Mesodermal cell (in vitro differentiated cells): ENCODE measurements around the gene NPTX1.

Experiments
- H3K27ac ChIP-seq: 2 replicates; pipeline ENCODE4 v1.7.0; 2013; ENCODE audit warnings: mild to moderate bottlenecking, low read depth, low read length, moderate library complexity; ENCODE audit not compliant: severe bottlenecking
- H3K36me3 ChIP-seq: 2 replicates; pipeline ENCODE4 v1.7.1; 2013; ENCODE audit warnings: mild to moderate bottlenecking, low read length, moderate library complexity; ENCODE audit not compliant: control insufficient read depth, insufficient read depth
- H3K4me1 ChIP-seq: one replicate; pipeline ENCODE4 v1.7.1; 2013; ENCODE audit warnings: mild to moderate bottlenecking, low read length; ENCODE audit not compliant: insufficient read depth, control insufficient read depth, poor library complexity, severe bottlenecking
- H3K4me3 ChIP-seq: 2 replicates; pipeline ENCODE4 v1.7.0; 2013; ENCODE audit warnings: low read length, control low read depth, mild to moderate bottlenecking; ENCODE audit not compliant: insufficient read depth, poor library complexity, severe bottlenecking; ENCODE audit errors: extremely low read depth
- H3K9me3 ChIP-seq: 2 replicates; pipeline ENCODE4 v1.7.1; 2013; ENCODE audit warnings: mild to moderate bottlenecking, low read length, moderate library complexity; ENCODE audit not compliant: control insufficient read depth
- WGBS, 2 experiments: methylation state at CpG; one replicate each; pipeline ENCODE4 v1.1.5; 2013; ENCODE audit warnings: missing lambda C conversion rate in 2 of 2; ENCODE audit not compliant: insufficient coverage in 2 of 2; 5-methylcytosine and 5-hydroxymethylcytosine counted together

The NPTX1 gene

DNA sequence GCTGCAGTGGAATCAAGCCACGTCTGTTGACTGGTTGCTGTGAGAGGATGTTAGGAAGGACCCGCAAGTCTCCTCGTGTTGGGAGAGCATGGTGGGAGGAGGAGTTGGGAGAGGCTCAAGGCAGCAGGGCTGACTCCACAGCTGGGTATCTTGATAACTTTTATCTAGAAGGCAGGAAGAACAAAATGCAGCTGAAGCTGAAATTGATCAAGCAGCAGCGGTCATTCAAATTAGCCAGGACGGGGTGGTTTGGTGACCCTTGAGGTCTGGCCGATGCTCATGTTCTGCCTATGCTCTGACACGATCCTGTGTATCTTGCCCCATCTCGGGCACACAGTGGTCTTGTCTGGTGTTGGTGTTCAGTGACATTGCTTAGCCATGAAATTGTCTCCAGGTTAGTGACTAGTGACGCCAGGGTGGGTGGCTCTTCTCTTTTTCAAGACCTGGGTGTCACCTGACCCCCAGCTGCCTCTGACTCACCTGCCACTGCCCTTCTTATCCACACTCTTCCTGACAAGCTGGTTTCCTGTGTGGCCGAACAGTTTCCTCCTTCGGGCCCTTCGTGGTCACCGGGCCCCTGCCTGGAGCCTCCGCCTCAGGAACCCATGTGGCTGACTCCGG is 19.1 kb downstream of the NPTX1 start:
- Histone ChIP-seq H3K27ac (no peak overlapping the region), H3K4me1 (no peaks in the 10 kb centered on the region), H3K4me3 (no peak overlapping the region), H3K36me3 (no peaks in the 10 kb centered on the region), H3K9me3 (no peaks in the 10 kb centered on the region)
- 82 to 93% methylated on average over 14 to 15 of the region's 15 CpGs for WGBS, 2 experiments

- WGBS, 2 experiments: 83 to 90% methylated on average over 13 to 20 of the region's 21 CpGs
- Histone ChIP-seq H3K27ac (no peak overlapping the region), H3K4me3 (no peak overlapping the region), H3K36me3 (no peaks in the 10 kb centered on the region), H3K4me1 (no peaks in the 10 kb centered on the region), H3K9me3 (no peaks in the 10 kb centered on the region)
These were observed 19.8 kb downstream of the NPTX1 start for GRCh38 chr17:80456465-80457235.

DNA sequence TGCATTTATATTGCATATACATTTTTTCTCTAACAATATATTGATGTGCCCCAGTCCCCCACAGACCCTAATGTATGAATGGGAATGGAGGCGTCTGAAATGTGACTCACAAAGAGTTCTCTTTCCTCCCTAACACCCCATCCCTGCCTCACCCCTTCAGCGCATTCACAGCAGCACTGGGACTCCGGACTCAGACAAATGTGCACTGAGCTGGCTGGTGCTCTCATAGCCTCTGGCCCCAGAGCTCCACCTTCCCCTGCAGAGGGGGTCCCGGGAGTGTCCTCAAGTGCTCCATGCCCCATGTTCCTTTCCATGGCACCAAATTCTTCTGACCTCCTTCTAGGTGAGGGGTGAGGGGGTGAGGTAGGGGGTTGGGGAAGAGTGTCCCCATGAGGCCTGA is 20.6 kb downstream of the NPTX1 start:
- H3K4me1 ChIP-seq: no peaks in the 10 kb centered on the region
- H3K4me3 ChIP-seq: no peak overlapping the region
- no peaks in the 10 kb centered on the region for H3K36me3 ChIP-seq
- H3K9me3 ChIP-seq: no peaks in the 10 kb centered on the region
- 84 to 89% methylated on average over 2 to 3 of the region's 4 CpGs for WGBS, 2 experiments
- no peak overlapping the region for H3K27ac ChIP-seq

GRCh38 chr17:80455336-80455710 is 21.1 kb downstream of the NPTX1 start:
- peak overlapping the region; percentile 70 for H3K4me3 ChIP-seq
- peaks cover under 1% of the 10 kb centered on the region for H3K4me1 ChIP-seq
- H3K9me3 ChIP-seq: no peaks in the 10 kb centered on the region
- WGBS, 2 experiments: 4 to 5% methylated on average over 10 to 13 of the region's 20 CpGs
- no peaks in the 10 kb centered on the region for H3K36me3 ChIP-seq
- H3K27ac ChIP-seq: peak overlapping the region; percentile 92

DNA sequence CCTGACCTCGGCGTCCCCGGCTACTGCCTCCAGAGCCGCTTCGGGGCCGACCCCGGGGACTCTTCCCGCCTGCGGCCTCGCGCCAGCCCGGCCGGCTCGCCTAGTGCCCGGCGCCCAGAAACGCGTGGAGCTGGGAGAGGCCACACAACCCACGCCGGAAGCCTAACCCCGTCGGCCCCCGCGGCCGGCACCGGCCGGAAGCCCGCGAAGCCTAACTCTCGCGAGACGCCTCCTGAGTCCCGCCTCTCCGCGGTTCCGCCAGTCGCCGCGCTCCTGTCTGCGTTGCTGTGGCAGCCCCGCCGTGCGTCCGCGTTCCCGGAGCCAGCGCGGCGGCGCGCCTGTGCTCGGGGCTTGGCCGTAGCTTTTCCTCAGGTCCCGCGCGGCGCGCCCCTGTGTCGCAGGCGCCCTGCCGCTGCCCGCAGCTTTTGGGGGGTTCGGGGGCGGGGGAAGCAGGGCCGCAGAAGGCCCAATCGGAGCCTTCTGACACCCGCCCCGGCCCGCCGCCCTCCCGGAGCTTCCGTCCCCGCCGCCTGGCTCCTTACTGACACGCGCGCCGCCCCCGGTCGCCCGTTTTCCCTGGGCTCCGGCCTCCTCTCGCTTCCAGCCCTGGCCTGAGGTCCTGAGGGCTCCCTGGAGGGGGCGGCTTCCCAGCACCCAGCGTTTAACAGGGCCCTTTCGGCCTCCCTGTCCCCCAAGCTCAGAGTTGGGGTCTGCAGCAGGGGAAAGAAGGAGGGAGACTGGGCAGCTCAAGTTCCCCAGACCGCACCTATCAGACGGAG is 21.7 kb downstream of the NPTX1 start:
- Histone ChIP-seq H3K36me3 (no peaks in the 10 kb centered on the region), H3K4me3 (peak overlapping the region; percentile 70), H3K27ac (peak overlapping the region; percentile 92), H3K9me3 (no peaks in the 10 kb centered on the region), H3K4me1 (peaks cover 4% of the 10 kb centered on the region)
- 0% methylated on average over 83 of the region's 88 CpGs for WGBS, 2 experiments

- Histone ChIP-seq H3K4me3 (peak overlapping the region; percentile 70), H3K27ac (peak overlapping the region; percentile 92), H3K4me1 (peaks cover 4% of the 10 kb centered on the region), H3K9me3 (no peaks in the 10 kb centered on the region), H3K36me3 (no peaks in the 10 kb centered on the region)
- WGBS, 2 experiments: 42 to 43% methylated on average over 28 to 36 of the region's 36 CpGs
These were observed 22.3 kb downstream of the NPTX1 start for GRCh38 chr17:80453998-80454556.

- Histone ChIP-seq H3K4me1 (peaks cover 4% of the 10 kb centered on the region), H3K9me3 (no peaks in the 10 kb centered on the region), H3K27ac (no peak overlapping the region), H3K4me3 (peak overlapping the region; percentile 70), H3K36me3 (no peaks in the 10 kb centered on the region)
- 93 to 94% methylated on average over 9 to 15 of the region's 19 CpGs for WGBS, 2 experiments
These were observed 23.0 kb downstream of the NPTX1 start for GRCh38 chr17:80453126-80453997.

- H3K4me1 ChIP-seq: peaks cover 4% of the 10 kb centered on the region
- H3K9me3 ChIP-seq: no peaks in the 10 kb centered on the region
- H3K4me3 ChIP-seq: no peak overlapping the region
- WGBS, 2 experiments: 78 to 83% methylated on average over 14 of the region's 14 CpGs
- H3K27ac ChIP-seq: no peak overlapping the region
- H3K36me3 ChIP-seq: no peaks in the 10 kb centered on the region
These were observed 24.1 kb downstream of the NPTX1 start for GRCh38 chr17:80452173-80452915.

- no peaks in the 10 kb centered on the region for H3K9me3 ChIP-seq
- H3K36me3 ChIP-seq: no peaks in the 10 kb centered on the region
- 93 to 100% methylated on average over 4 to 9 of the region's 9 CpGs for WGBS, 2 experiments
- H3K27ac ChIP-seq: no peak overlapping the region
- H3K4me3 ChIP-seq: no peak overlapping the region
- peaks cover 11% of the 10 kb centered on the region for H3K4me1 ChIP-seq
These were observed 25.2 kb downstream of the NPTX1 start for GRCh38 chr17:80451104-80451775.
